DOHH2 (cell line): Measurements from ENCODE around the gene GLT1D1.
"Not testable (repeated sequence)": the region's sequence is repeated elsewhere in the genome, so short reads cannot be mapped to it uniquely, and the experiment has no call there.

Experiments used
- H3F3A ChIP-seq: fragments of 200-600 bp; sonication (generic), shearing (Covaris generic); 2 replicates; pipeline ENCODE4 v1.6.0; 2016; ENCODE audit warnings: antibody characterized with exemption, mild to moderate bottlenecking; ENCODE audit not compliant: control insufficient read depth, insufficient read depth
- H3K27ac ChIP-seq: fragments of 200-600 bp; sonication (generic); 2 replicates; pipeline ENCODE4 v1.5.1; 2014; ENCODE audit warnings: low read depth, mild to moderate bottlenecking, low read length, moderate library complexity
- H3K27me3 ChIP-seq: fragments of 200-600 bp; sonication (generic); 2 replicates; pipeline ENCODE4 v1.6.1; 2014; ENCODE audit warnings: mild to moderate bottlenecking, low read length, mixed read lengths; ENCODE audit not compliant: control insufficient read depth
- H3K36me3 ChIP-seq: fragments of 200-600 bp; sonication (generic); 2 replicates; pipeline ENCODE4 v1.6.1; 2014; ENCODE audit warnings: mild to moderate bottlenecking, low read length, moderate library complexity, mixed read lengths; ENCODE audit not compliant: control insufficient read depth
- H3K4me1 ChIP-seq: fragments of 200-600 bp; sonication (generic); 2 replicates; pipeline ENCODE4 v1.6.1; 2014; ENCODE audit warnings: mild to moderate bottlenecking, low read length, mixed read lengths; ENCODE audit not compliant: control insufficient read depth
- H3K4me2 ChIP-seq: fragments of 200-600 bp; sonication (generic); 2 replicates; pipeline ENCODE4 v1.6.0; 2014; ENCODE audit warnings: mild to moderate bottlenecking, low read length, moderate library complexity
- H3K4me3 ChIP-seq: fragments of 200-600 bp; sonication (generic); 2 replicates; pipeline ENCODE4 v1.5.1; 2014; ENCODE audit warnings: mild to moderate bottlenecking, low read length, mixed read lengths
- H3K79me2 ChIP-seq: fragments of 200-600 bp; sonication (generic); 2 replicates; pipeline ENCODE4 v1.6.1; 2014; ENCODE audit warnings: mild to moderate bottlenecking, low read length, mixed read lengths; ENCODE audit not compliant: control insufficient read depth
- H3K9me2 ChIP-seq: fragments of 200-600 bp; sonication (generic); replicated peaks from 2 replicates; pipeline ENCODE4 v1.6.1; 2014; ENCODE audit warnings: mild to moderate bottlenecking, low read length, mixed read lengths; ENCODE audit not compliant: control insufficient read depth
- H3K9me3 ChIP-seq: fragments of 200-600 bp; sonication (generic); 2 replicates; pipeline ENCODE4 v1.6.1; 2014; ENCODE audit warnings: antibody characterized with exemption, low read length, mixed read lengths; ENCODE audit not compliant: control insufficient read depth, insufficient read depth
- H4K20me1 ChIP-seq: fragments of 200-600 bp; sonication (generic); 2 replicates; pipeline ENCODE4 v1.6.0; 2014; ENCODE audit warnings: low read depth, mild to moderate bottlenecking, antibody characterized with exemption, low read length, moderate library complexity; ENCODE audit not compliant: control insufficient read depth, insufficient read depth
- EZH2phosphoT487 ChIP-seq: fragments of 200-600 bp; sonication (generic); IDR thresholded peaks from 2 replicates; pipeline ENCODE4 v1.6.1; 2017; ENCODE audit warnings: borderline replicate concordance, mild to moderate bottlenecking, antibody characterized with exemption, low read length, moderate library complexity, mixed read lengths
- TF ChIP-seq, protein P1 (sequence below): fragments of 200-600 bp; sonication (generic); IDR thresholded peaks from one replicate; pipeline ENCODE4 v1.5.1; 2014; ENCODE audit warnings: antibody characterized with exemption, mild to moderate bottlenecking, low read depth, low read length; ENCODE audit not compliant: poor library complexity, severe bottlenecking

The GLT1D1 gene

DNA sequence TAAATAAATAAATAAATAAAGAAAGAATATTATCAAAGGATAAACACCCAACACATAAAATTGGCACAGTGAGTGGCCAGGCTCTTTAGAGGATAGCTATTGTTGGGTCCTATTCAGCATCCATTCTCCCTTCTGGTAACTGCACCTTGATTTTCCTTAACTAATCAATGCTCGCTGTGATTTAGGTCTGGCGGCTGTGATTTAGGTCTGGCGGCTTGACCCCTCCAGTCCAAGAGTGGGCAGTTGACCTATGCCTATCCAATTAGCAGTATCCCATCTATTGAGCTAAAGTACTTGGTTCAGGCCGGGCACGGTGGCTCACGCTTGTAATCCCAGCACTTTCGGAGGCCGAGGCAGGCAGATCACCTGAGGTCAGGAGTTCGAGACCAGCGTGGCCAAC, 19.9 kb upstream of the GLT1D1 start:
- no peaks in the 10 kb centered on the region for H3K9me3 ChIP-seq
- no peaks in the 10 kb centered on the region for H3K79me2 ChIP-seq
- no peaks in the 10 kb centered on the region for H3K36me3 ChIP-seq
- H4K20me1 ChIP-seq: no peaks in the 10 kb centered on the region
- H3K27me3 ChIP-seq: no peaks in the 10 kb centered on the region
- no peak overlapping the region for H3K27ac ChIP-seq
- no peaks in the 10 kb centered on the region for H3K9me2 ChIP-seq
- TF ChIP-seq, protein P1, sequence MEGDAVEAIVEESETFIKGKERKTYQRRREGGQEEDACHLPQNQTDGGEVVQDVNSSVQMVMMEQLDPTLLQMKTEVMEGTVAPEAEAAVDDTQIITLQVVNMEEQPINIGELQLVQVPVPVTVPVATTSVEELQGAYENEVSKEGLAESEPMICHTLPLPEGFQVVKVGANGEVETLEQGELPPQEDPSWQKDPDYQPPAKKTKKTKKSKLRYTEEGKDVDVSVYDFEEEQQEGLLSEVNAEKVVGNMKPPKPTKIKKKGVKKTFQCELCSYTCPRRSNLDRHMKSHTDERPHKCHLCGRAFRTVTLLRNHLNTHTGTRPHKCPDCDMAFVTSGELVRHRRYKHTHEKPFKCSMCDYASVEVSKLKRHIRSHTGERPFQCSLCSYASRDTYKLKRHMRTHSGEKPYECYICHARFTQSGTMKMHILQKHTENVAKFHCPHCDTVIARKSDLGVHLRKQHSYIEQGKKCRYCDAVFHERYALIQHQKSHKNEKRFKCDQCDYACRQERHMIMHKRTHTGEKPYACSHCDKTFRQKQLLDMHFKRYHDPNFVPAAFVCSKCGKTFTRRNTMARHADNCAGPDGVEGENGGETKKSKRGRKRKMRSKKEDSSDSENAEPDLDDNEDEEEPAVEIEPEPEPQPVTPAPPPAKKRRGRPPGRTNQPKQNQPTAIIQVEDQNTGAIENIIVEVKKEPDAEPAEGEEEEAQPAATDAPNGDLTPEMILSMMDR: no peak
- TF ChIP-seq EZH2phosphoT487: no peak
- no peak overlapping the region for H3K4me2 ChIP-seq
- H3K4me3 ChIP-seq: no peak overlapping the region
- peaks cover 21% of the 10 kb centered on the region for H3F3A ChIP-seq
- H3K4me1 ChIP-seq: peaks cover 31% of the 10 kb centered on the region

DNA sequence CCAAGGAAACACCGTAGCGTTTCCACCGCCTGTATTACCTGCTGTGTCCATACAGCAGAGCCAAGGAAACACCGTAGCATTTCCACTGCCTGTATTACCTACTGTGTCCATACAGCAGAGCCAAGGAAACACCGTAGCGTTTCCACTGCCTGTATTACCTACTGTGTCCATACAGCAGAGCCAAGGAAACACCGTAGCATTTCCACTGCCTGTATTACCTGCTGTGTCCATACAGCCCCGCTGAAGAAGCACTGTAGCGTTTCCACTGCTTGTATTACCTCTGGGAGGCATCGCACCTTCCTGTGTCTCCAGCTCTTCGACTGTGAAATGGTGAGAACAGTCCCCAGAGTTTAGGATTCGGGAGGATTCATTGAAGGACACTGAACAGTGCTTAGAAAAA, 13.4 kb upstream of the GLT1D1 start:
- H3K4me3 ChIP-seq, H3K4me2 ChIP-seq, H3K27ac ChIP-seq: not testable (repeated sequence)

DNA sequence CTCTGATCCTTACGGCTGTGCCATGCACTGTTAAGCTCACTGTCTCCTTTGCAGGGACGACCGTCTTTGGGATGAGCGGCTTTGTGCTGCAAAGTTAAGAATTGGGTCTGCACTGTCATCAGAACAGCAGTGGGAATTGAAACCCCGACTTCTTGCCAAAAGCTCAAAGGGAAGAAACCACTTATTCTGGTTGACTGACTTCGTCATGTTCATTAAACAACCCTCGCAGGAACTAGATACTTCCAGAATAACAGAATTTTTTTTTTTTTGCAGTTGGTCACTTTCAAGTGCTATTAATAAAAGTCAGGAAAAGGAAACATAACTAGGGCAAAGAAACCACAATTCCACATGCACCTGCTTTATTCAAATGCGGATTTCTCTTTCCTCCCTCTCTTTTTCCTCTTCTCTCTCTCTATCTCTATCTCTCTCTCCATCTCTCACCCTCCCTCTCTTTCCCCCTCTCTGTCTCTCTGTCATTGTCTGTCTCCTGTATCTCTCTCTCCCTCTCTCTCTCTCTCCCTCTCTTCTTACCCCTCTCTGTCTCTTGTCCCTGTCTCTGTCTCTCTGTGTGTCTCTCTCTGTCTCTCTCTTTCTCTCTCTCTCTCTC, 12.3 kb upstream of the GLT1D1 start:
- no peaks in the 10 kb centered on the region for H3K9me3 ChIP-seq
- H3K4me2 ChIP-seq: peak overlapping the region; percentile 81
- H3K36me3 ChIP-seq: no peaks in the 10 kb centered on the region
- no peaks in the 10 kb centered on the region for H3K79me2 ChIP-seq
- H3K27ac ChIP-seq: peak overlapping the region; percentile 46
- peaks cover 34% of the 10 kb centered on the region for H3K4me1 ChIP-seq
- no peak for TF ChIP-seq EZH2phosphoT487
- TF ChIP-seq, protein P1: no peak
- peak overlapping the region; percentile 59 for H3K4me3 ChIP-seq
- no peaks in the 10 kb centered on the region for H4K20me1 ChIP-seq
- H3F3A ChIP-seq: peaks cover 8% of the 10 kb centered on the region
- H3K27me3 ChIP-seq: no peaks in the 10 kb centered on the region
- H3K9me2 ChIP-seq: no peaks in the 10 kb centered on the region

More for the DNA sequence above, 13.4 kb upstream of the GLT1D1 start:
- H3K27me3 ChIP-seq, H3K79me2 ChIP-seq, H3F3A ChIP-seq, H3K36me3 ChIP-seq, H3K9me2 ChIP-seq, H4K20me1 ChIP-seq, H3K9me3 ChIP-seq: not testable (repeated sequence)
- peaks cover 34% of the 10 kb centered on the region for H3K4me1 ChIP-seq

DNA sequence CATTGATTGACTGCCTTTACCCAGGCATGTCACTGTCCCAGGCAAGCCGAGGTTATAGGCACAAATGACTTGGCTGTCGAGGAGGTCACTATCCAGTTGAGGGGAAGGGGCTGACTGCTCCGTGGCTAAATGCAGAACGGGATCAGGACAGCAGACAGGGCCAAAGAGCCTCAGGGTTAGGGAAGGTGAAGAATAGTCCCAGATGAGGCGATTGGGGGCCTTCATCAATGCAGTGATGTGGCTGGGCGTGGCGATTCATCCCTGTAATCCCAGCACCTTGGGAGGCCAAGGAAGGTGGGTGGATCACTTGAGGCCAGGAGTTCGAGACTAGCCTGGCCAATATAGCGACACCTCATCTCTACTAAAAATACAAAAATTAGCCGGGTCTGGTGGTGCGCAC, 10.7 kb upstream of the GLT1D1 start:
- Histone ChIP-seq H3K4me2 (no peak overlapping the region), H3K9me3 (no peaks in the 10 kb centered on the region), H3K9me2 (no peaks in the 10 kb centered on the region), H4K20me1 (no peaks in the 10 kb centered on the region), H3K27ac (no peak overlapping the region), H3K27me3 (no peaks in the 10 kb centered on the region), H3K79me2 (no peaks in the 10 kb centered on the region), H3K4me1 (peaks cover 34% of the 10 kb centered on the region), H3K4me3 (no peak overlapping the region), H3K36me3 (no peaks in the 10 kb centered on the region), H3F3A (peaks cover 8% of the 10 kb centered on the region)
- TF ChIP-seq, protein P1: no peak
- TF ChIP-seq EZH2phosphoT487: no peak
